B cell (primary cell): ENCODE results near the gene GPR162. TPM values are rescaled to one million over a fixed set of nuclear protein-coding genes. Genes with fewer than 3 reads are reported as not detected.

Experiments used
- ATAC-seq: fragments of 200-7000 bp; cut with Tn5 transposase; one replicate; pipeline ENCODE4 v1.10.0; 2021; ENCODE audit warnings: low read depth, mild to moderate bottlenecking, moderate number of reproducible peaks, moderate library complexity
- CTCF ChIA-PET: fragments of 350-600 bp; sonication (Branson Sonifier 250); formaldehyde crosslinking; loops from one replicate; lab custom pipeline; 2021; ENCODE audit warnings: antibody characterized with exemption, inconsistent platforms; lab: Charles Lee
- POLR2A ChIA-PET: fragments of 350-600 bp; sonication (Branson Sonifier 250); formaldehyde crosslinking; loops from one replicate; lab custom pipeline; 2021; ENCODE audit warnings: antibody characterized with exemption; lab: Charles Lee
- DNase-seq: peaks from one replicate; pipeline ENCODE4 v3.0.0; 2013
- H2AFZ ChIP-seq: 2 replicates; pipeline ENCODE4 v1.6.1; 2012; ENCODE audit warnings: mild to moderate bottlenecking, low read depth, low read length; ENCODE audit not compliant: insufficient read depth, poor library complexity, severe bottlenecking
- H3K27ac ChIP-seq, 2 donors: 1 replicate in 1 of 2; 2 replicates in 1 of 2; pipeline ENCODE4 v1.5.1; 2012 to 2013; ENCODE audit warnings: low read length in 2 of 2, mild to moderate bottlenecking in 2 of 2, moderate library complexity in 1 of 2
- H3K27me3 ChIP-seq, 4 experiments: fragments of 200-600 bp in 1 of 4; sonication (generic) in 1 of 4; replicated peaks in 1 of 4; 1 replicate in 2 of 4; 2 replicates in 2 of 4; pipeline versions ENCODE4 v1.6.1 to v1.7.0; 2013 to 2016; ENCODE audit warnings: low read length in 3 of 4, mild to moderate bottlenecking in 2 of 4, mixed read lengths in 1 of 4, moderate library complexity in 1 of 4; ENCODE audit not compliant: insufficient read depth in 4 of 4, control insufficient read depth in 3 of 4; ENCODE audit errors: control extremely low read depth in 1 of 4
- H3K36me3 ChIP-seq, 2 experiments: replicated peaks in 1 of 2; 1 replicate in 1 of 2; 2 replicates in 1 of 2; pipeline versions ENCODE4 v1.6.1 to v1.7.1; 2013; ENCODE audit warnings: low read length in 1 of 2; ENCODE audit not compliant: insufficient read depth in 2 of 2, control insufficient read depth in 1 of 2; ENCODE audit errors: control extremely low read depth in 1 of 2, extremely low read depth in 1 of 2
- H3K4me1 ChIP-seq, 2 donors: fragments of 200-600 bp in 1 of 2; sonication (generic) in 1 of 2; 1 replicate in 1 of 2; 2 replicates in 1 of 2; pipeline versions ENCODE4 v1.5.1 to v1.6.1; 2013 to 2017; ENCODE audit warnings: low read length in 2 of 2; ENCODE audit not compliant: control insufficient read depth in 2 of 2, insufficient read depth in 2 of 2
- H3K4me2 ChIP-seq: replicated peaks from 2 replicates; pipeline ENCODE3; 2012; ENCODE audit warnings: mild to moderate bottlenecking, low read depth, low read length; ENCODE audit not compliant: poor library complexity, severe bottlenecking
- H3K4me3 ChIP-seq, 5 experiments: fragments of 200-600 bp in 1 of 5; sonication (generic) in 1 of 5; 1 replicate in 3 of 5; 2 replicates in 2 of 5; pipeline versions ENCODE4 v1.5.1 to v1.7.0; 2011 to 2016; ENCODE audit warnings: low read length in 4 of 5, mild to moderate bottlenecking in 4 of 5, low read depth in 2 of 5, control low read depth in 1 of 5, moderate library complexity in 1 of 5; ENCODE audit not compliant: insufficient read depth in 1 of 5; ENCODE audit errors: control extremely low read depth in 1 of 5, extremely low read depth in 1 of 5
- H3K79me2 ChIP-seq: fragments of 200-600 bp; sonication (generic); one replicate; pipeline ENCODE4 v1.6.0; 2016; ENCODE audit warnings: low read length; ENCODE audit not compliant: control insufficient read depth, insufficient read depth
- H3K9ac ChIP-seq: fragments of 200-600 bp; sonication (generic); 2 replicates; pipeline ENCODE4 v1.6.1; 2017; ENCODE audit warnings: mild to moderate bottlenecking, low read length, moderate library complexity
- H3K9me3 ChIP-seq, 3 donors: one replicate each; pipeline versions ENCODE4 v1.6.1 to v1.7.1; 2013; ENCODE audit warnings: low read length in 2 of 3; ENCODE audit not compliant: control insufficient read depth in 2 of 3, insufficient read depth in 1 of 3; ENCODE audit errors: control extremely low read depth in 1 of 3
- H4K20me1 ChIP-seq: 2 replicates; pipeline ENCODE4 v1.6.0; 2012; ENCODE audit warnings: mild to moderate bottlenecking, low read length; ENCODE audit not compliant: insufficient read depth, control insufficient read depth, poor library complexity, severe bottlenecking
- H3K27ac Mint-ChIP-seq: one replicate; pipeline ENCODE4 v1.8.0; 2021; ENCODE audit warnings: mixed read lengths
- H3K27me3 Mint-ChIP-seq: one replicate; pipeline ENCODE4 v1.8.0; 2021; ENCODE audit warnings: mixed read lengths
- H3K4me1 Mint-ChIP-seq: one replicate; pipeline ENCODE4 v1.8.0; 2021; ENCODE audit warnings: mixed read lengths
- H3K4me3 Mint-ChIP-seq: one replicate; pipeline ENCODE4 v1.8.0; 2021; ENCODE audit warnings: mixed read lengths
- H3K9me3 Mint-ChIP-seq: one replicate; pipeline ENCODE4 v1.8.0; 2022; ENCODE audit warnings: mixed read lengths; ENCODE audit not compliant: insufficient read depth
- CTCF ChIP-seq: fragments of 200-600 bp; IDR thresholded peaks from one replicate; pipeline ENCODE4 v1.8.0; 2022; ENCODE audit warnings: antibody characterized with exemption, mild to moderate bottlenecking
- EZH2 ChIP-seq: IDR thresholded peaks from 2 replicates; pipeline ENCODE4 v1.6.1; 2012; ENCODE audit warnings: borderline replicate concordance, low read depth, mild to moderate bottlenecking, moderate library complexity, low read length; ENCODE audit not compliant: insufficient read depth, poor library complexity, severe bottlenecking
- WGBS: methylation state at CpG from one replicate; pipeline ENCODE4 v1.1.5; 2013; ENCODE audit warnings: missing lambda C conversion rate; ENCODE audit not compliant: insufficient coverage; 5-methylcytosine and 5-hydroxymethylcytosine counted together
- intact Hi-C: fragments of 100-400 bp; cut with micrococcal nuclease; formaldehyde crosslinking; loops from one replicate; pipeline ENCODE4 v1.10.0; 2022
- polyA plus RNA-seq: library from polyadenylated mRNA; depleted of rRNA; stranded (reverse); fragments of >200 nt; gene quantifications from 2 replicates; pipeline ENCODE4 v1.2.3, GENCODE V29; 2012
- total RNA-seq, 2 donors: library from RNA; stranded (reverse); fragments of 120-200 nt in 1 of 2; gene quantifications; 1 replicate in 1 of 2; 2 replicates in 1 of 2; pipeline versions ENCODE4 v1.2.3 to v1.2.4, GENCODE V29; 2013 to 2022

Gene GPR162
- total and polyA plus RNA-seq, 2 donors (not counting 1 experiment from before 2014, with no cell fraction given) = 0.54 TPM; not detected in 1

- H3K4me2 ChIP-seq = no peak overlapping the region
- no peaks in the 10 kb centered on the region for H4K20me1 ChIP-seq
- H3K27ac ChIP-seq = no peak overlapping the region
- no peak overlapping the region for H3K27ac Mint-ChIP-seq
- WGBS = 94% methylated on average over 6 of the region's 9 CpGs
- no peak for ATAC-seq
- POLR2A ChIA-PET = no interaction called here
- H3K9me3 ChIP-seq = no peaks in the 10 kb centered on the region
- DNase-seq = no peak
- peaks cover 0 to 4% of the 10 kb centered on the region in 2 donors for H3K4me1 ChIP-seq
- no peak overlapping the region for H2AFZ ChIP-seq
- no peak overlapping the region for H3K9ac ChIP-seq
- CTCF ChIA-PET = interaction anchor here (0.6 to 1.4 kb wide), 4 partner anchors 10 to 243 kb away, joined by 3 read pairs; no protein-coding TSS in a partner anchor
- peaks cover 3% of the 10 kb centered on the region for H3K4me1 Mint-ChIP-seq
- peaks cover 5% of the 10 kb centered on the region for H3K27me3 Mint-ChIP-seq
- H3K27me3 ChIP-seq = peaks cover 0 to 3% (median 0%) of the 10 kb centered on the region in 4 experiments
- no peaks in the 10 kb centered on the region for H3K79me2 ChIP-seq
- H3K4me3 Mint-ChIP-seq = no peak overlapping the region
- intact Hi-C loops = no loop called here
- H3K9me3 Mint-ChIP-seq = no peaks in the 10 kb centered on the region
- no peak overlapping the region for H3K4me3 ChIP-seq
- TF ChIP-seq CTCF (no peak), EZH2 (no peak)
- H3K36me3 ChIP-seq = no peaks in the 10 kb centered on the region
Observed at GRCh38 chr12:6783828-6784227, 37.8 kb upstream of the GPR162 start.

DNA sequence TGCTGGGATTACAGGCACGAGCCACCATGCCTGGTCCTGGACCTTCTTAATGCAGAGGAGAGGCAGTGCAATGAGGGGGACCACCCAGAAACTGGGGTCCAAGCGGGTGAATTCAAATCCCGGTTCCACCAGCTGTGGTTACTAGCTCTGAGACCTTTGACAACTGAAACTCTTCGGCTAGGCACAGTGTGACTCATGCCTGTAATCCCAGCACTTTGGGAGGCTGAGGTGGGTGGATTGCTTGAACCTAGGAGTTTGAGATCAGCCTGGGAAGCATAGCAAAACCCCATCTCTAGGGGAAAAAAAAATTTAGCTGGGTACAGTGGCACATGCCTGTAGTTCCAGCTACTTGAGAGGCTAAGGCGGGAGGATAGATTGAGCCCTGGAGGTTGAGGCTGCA, 37.3 kb upstream of the GPR162 start:
- H3K79me2 ChIP-seq = no peaks in the 10 kb centered on the region
- H3K4me1 ChIP-seq = no peaks in the 10 kb centered on the region
- CTCF ChIA-PET = interaction anchor here (0.6 to 1.4 kb wide), 3 partner anchors 31 to 244 kb away, joined by 3 read pairs; no protein-coding TSS in a partner anchor
- H3K9me3 ChIP-seq = no peaks in the 10 kb centered on the region
- H2AFZ ChIP-seq = no peak overlapping the region
- DNase-seq (no peak), ATAC-seq (no peak)
- no peaks in the 10 kb centered on the region for H3K9me3 Mint-ChIP-seq
- intact Hi-C loops = no loop called here
- no peaks in the 10 kb centered on the region for H3K4me1 Mint-ChIP-seq
- TF ChIP-seq CTCF (no peak), EZH2 (no peak)
- H3K27ac ChIP-seq = no peak overlapping the region
- H3K27ac Mint-ChIP-seq = no peak overlapping the region
- 85% methylated on average over 3 of the region's 5 CpGs for WGBS
- H3K4me3 Mint-ChIP-seq = no peak overlapping the region
- H3K36me3 ChIP-seq = no peaks in the 10 kb centered on the region
- peaks cover 4% of the 10 kb centered on the region for H3K27me3 Mint-ChIP-seq
- H3K9ac ChIP-seq = no peak overlapping the region
- H3K4me3 ChIP-seq = no peak overlapping the region
- H3K27me3 ChIP-seq = peaks cover 0 to 3% (median 0%) of the 10 kb centered on the region in 4 experiments
- H4K20me1 ChIP-seq = no peaks in the 10 kb centered on the region
- H3K4me2 ChIP-seq = no peak overlapping the region
- POLR2A ChIA-PET = interaction anchor here (0.6 kb wide), 1 partner anchor 127 kb away, joined by 7 read pairs; no protein-coding TSS in a partner anchor
